Loucy (cell line): ENCODE results near the gene CNKSR1.

Experiments used
- CTCF ChIP-seq: fragments of 200-600 bp; sonication (generic); conservative IDR thresholded peaks from 2 replicates; pipeline ENCODE4 v1.5.1; 2014; ENCODE audit warnings: mild to moderate bottlenecking, antibody characterized with exemption, low read length
- EZH2phosphoT487 ChIP-seq: fragments of 200-600 bp; IDR thresholded peaks from 2 replicates; pipeline ENCODE4 v1.6.1; 2018; ENCODE audit warnings: antibody characterized with exemption, mild to moderate bottlenecking, moderate library complexity, borderline replicate concordance

DNA sequence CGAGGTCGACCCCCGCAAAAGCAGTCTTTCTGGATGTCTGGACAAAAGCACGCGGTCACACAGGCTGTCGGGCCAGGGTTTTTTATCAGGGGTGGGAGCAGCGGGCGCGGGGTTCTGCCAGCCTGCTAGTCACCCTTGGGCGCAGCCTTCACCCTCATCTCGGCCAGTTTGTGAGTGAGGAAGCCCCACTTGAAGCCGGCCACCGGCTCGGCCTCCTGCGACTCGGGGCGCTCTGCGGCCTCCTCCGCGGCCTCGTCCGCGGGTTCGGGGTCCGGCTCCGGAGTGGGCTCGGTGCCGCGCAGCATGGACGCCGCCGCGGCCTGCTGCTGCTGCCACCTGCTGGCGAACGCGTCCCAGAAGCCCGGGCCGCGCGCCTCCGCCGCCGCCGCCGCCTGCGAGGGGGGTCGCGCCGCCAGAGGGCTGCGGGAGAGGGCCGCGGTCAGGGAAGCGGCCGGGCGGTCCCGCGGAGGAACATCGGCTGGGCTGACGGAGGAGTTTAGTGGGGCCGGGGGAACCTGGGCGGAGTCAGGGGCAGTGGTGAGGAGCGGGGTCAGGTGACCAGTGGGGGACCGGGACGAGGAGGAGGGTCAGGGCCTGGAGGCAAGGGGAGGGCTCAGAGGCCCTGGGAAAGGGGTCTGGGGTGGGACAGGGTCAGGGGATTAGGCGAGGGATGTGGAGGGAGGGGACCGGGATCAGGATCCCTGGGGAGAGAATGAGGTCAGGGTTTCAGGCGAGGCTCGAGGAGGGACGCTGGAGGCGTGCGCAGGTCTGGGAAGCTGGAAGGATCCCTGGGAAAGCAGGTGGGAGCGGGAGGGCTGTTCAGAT, 13.0 kb upstream of the CNKSR1 start:
- TF ChIP-seq CTCF (peak; percentile 39; the same call in 1 of the 2 replicates), EZH2phosphoT487 (no peak)
